Endometrial microvascular endothelial cells (primary cell): Measurements from ENCODE around the gene MPLKIP. TPM values are rescaled to one million over a fixed set of nuclear protein-coding genes. Genes with fewer than 3 reads are reported as not detected.
"Not testable (repeated sequence)": the region's sequence is repeated elsewhere in the genome, so short reads cannot be mapped to it uniquely, and the experiment has no call there.

Experiments used
- in situ Hi-C: cut with HindIII; loops from 2 replicates; pipeline ENCODE4 v1.10.0; 2017; ENCODE audit warnings: low sequenced_read_pairs, low pct_unique_long_range_greater_than_20kb; ENCODE audit errors: inconsistent ontology term
- total RNA-seq: library from RNA; depleted of rRNA; stranded (reverse); fragments of >200 nt; gene quantifications from one replicate; pipeline ENCODE4 v1.2.3, GENCODE V29; 2015; ENCODE audit errors: inconsistent ontology term

The MPLKIP gene
- total RNA-seq, 1 donor from 2014 or later: 77.3 TPM

DNA sequence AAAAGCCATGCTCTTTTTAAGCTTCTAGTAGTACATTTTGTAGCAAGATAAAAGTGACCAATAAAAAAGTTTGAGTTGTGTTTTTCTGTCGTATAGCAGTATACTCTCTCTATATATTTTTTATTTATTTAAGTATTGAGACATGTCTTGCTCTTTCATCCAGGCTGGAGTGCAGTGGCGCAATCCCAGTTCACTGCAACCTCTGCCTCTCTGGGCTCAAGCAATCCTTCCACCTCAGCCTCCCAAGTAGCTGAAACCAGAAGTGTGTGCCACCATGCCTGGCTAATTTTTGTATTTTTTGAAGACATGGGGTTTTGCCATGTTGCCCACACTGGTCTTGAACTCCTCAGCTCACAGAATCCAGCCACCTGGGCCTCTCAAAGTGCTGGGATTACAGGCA is 3.1 kb upstream of the MPLKIP start:
- in situ Hi-C loops: no loop called here

- in situ Hi-C loops: no loop called here
Measured at GRCh38 chr7:40135317-40135610, 842 bp upstream of the MPLKIP start.

- in situ Hi-C loops: no loop called here
Measured at GRCh38 chr7:40133561-40134427, 628 bp downstream of the MPLKIP start.

- in situ Hi-C loops: no loop called here
Measured at GRCh38 chr7:40122940-40123254, 11.5 kb downstream of the MPLKIP start.

GRCh38 chr7:40122100-40122939 is 12.1 kb downstream of the MPLKIP start:
- in situ Hi-C loops: not testable (repeated sequence)

DNA sequence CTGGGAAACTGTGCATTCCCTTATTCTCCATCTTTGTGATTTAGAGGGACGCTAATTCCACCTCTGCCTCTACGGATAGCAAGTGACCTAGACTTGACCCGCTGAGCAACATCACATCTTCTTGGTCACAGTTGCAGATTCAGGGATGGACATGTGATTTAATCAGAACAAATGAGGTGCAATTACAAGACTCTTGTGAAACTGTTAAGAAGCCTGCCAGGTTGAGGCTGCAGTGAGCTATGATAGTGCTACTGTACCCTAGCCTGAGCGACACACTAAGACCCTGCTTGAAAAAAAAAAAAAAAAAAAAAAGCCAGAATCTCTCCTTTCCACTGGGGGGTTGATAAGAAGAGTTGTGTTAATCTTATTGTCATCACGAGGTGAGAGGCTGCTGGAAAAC is 14.4 kb downstream of the MPLKIP start:
- in situ Hi-C loops: no loop called here

- in situ Hi-C loops: not testable (repeated sequence)
Measured at GRCh38 chr7:40118201-40118600, 16.2 kb downstream of the MPLKIP start.

- in situ Hi-C loops: not testable (repeated sequence)
Measured at GRCh38 chr7:40117199-40117598, 17.2 kb downstream of the MPLKIP start.

DNA sequence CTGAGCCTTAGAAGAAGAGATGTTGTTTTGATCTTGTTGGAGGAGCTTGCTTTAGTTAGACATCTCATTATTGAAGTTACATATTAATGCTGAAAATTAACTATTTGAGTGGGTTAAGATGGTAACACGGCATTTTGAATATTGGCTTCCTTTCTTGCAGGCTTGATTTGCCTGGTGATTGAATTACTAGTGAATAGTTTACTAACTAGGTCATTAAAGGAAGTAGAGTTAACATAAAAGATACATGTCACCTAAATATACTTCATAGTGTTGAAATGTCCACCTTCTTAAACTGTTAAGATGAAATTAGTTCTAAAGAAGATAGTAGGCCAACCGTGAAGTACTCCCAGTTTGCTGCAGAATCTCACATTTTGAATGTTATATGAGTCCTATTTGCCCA is 18.5 kb downstream of the MPLKIP start:
- in situ Hi-C loops: no loop called here

- in situ Hi-C loops: no loop called here
Measured at GRCh38 chr7:40105879-40106473, 28.4 kb downstream of the MPLKIP start.

- in situ Hi-C loops: no loop called here
Measured at GRCh38 chr7:40102897-40103296, 31.5 kb downstream of the MPLKIP start.

DNA sequence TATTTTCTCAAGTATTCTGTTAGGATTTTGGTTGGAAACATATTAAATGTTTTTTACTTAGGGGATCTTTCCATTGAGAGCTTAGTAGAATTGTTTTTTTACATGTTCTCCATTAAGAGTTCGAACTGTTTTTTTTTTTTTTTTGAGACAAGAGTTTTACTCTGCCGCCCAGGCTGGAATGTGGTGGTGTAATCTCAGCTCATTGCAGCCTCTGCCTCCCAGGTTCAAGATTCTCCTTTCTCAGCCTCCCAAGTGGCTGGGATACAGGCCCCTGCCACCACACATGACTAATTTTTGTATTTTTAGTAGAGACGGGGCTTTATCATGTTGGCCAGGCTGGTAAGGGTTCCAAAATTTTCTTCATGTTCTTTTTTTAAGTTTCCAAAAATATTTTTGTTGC is 33.2 kb downstream of the MPLKIP start:
- in situ Hi-C loops: no loop called here

DNA sequence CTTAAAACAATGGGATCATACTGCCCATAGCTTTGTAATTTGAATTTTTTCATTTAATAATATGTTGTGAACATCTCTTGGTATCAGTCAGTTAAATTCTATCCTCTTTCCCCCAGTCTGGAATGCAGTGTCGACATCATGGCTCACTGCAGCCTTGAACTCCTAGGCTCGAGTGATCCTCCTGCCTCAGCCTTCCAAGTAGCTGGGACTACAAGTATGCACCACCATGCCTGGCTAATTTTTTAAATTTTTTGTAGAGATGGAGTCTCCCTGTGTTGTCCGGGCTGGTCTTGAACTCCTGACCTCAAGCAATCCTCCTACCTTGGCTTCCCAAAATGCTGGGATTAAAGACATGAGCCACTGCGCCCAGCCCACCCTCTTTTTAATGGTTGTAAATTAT is 34.6 kb downstream of the MPLKIP start:
- in situ Hi-C loops: no loop called here

DNA sequence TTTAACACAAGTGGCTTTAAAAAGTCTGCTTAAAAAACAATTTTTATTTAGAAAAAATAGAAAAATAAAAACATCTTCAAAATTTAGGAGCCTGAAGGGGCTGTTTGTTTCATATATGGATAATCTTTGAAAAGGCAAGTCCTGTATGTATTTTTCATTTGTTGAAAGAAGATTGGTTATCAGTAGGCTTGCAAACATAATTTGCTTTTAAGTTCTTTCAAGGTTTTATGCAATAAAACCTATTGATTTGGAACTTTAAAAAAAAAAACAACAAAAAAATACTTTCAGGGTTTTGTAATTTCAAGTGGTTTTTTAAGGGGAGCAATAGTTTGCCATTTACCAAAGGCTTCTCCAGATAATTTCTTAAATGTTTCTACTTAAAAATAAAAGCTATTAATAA is 35.6 kb downstream of the MPLKIP start:
- in situ Hi-C loops: no loop called here

GRCh38 chr7:40097728-40098127 is 36.7 kb downstream of the MPLKIP start:
- in situ Hi-C loops: no loop called here

- in situ Hi-C loops: no loop called here
Measured at GRCh38 chr7:40095695-40096327, 38.6 kb downstream of the MPLKIP start.

- in situ Hi-C loops: no loop called here
Measured at GRCh38 chr7:40095230-40095629, 39.2 kb downstream of the MPLKIP start.

GRCh38 chr7:40093631-40094350 is 40.6 kb downstream of the MPLKIP start:
- in situ Hi-C loops: no loop called here

GRCh38 chr7:40092182-40092581 is 42.2 kb downstream of the MPLKIP start:
- in situ Hi-C loops: no loop called here
